Hindlimb muscle (tissue), 1 donor: Measurements from ENCODE around the gene GGNBP2. TPM values are rescaled to one million over a fixed set of nuclear protein-coding genes. Genes with fewer than 3 reads are reported as not detected.
A peak's percentile ranks its signal among the peaks of the same experiment; 100 is the strongest.
"Not testable (repeated sequence)": the region's sequence is repeated elsewhere in the genome, so short reads cannot be mapped to it uniquely, and the experiment has no call there.

ENCODE experiments used
- DNase-seq: peaks from one replicate; pipeline ENCODE4 v3.0.0-alpha.2; 2013
- polyA plus RNA-seq: library from polyadenylated mRNA; unstranded; fragments of 120-200 nt; gene quantifications from one replicate; pipeline ENCODE4 v1.2.1, GENCODE V29; 2013; ENCODE audit not compliant: insufficient read length

GGNBP2 gene
- polyA plus RNA-seq, 1 donor: 62.4 TPM

DNA sequence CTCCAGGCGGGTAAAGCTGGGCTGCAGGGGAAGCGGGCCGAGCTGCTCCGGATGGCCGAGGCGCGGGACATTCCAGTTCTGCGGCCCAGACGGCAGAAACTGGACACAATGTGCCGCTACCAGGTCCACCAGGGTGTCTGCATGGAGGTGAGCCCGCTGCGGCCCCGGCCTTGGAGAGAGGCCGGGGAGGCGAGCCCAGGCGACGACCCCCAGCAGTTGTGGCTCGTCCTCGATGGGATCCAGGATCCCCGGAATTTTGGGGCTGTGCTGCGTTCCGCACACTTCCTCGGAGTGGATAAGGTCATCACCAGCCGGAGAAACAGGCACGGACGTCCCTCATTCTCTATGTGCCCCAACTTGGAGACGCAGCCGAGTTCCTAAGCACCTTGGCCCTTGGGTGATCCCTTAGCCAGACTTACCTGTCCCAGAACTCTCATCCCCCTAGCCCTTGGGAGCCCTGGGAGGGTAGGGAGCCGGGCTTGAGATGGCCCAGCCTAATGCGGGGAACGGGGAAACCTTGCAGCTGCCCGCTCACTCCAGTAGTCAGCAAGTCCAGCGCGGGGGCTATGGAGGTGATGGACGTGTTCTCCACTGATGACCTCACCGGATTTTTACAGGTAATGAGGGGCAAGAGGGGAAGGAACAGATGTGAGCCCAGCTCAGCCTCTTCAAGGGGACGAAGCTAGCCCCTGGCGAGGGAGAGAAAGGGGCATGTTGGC is 57.5 kb downstream of the GGNBP2 start:
- DNase-seq: no peak

GRCh38 chr17:36602924-36603384 is 58.2 kb downstream of the GGNBP2 start:
- DNase-seq: peak; percentile 22

- not testable (repeated sequence) for DNase-seq
These were observed 60.3 kb downstream of the GGNBP2 start for GRCh38 chr17:36605028-36605427.

- no peak for DNase-seq
These were observed 63.6 kb downstream of the GGNBP2 start for GRCh38 chr17:36608280-36608679.

DNA sequence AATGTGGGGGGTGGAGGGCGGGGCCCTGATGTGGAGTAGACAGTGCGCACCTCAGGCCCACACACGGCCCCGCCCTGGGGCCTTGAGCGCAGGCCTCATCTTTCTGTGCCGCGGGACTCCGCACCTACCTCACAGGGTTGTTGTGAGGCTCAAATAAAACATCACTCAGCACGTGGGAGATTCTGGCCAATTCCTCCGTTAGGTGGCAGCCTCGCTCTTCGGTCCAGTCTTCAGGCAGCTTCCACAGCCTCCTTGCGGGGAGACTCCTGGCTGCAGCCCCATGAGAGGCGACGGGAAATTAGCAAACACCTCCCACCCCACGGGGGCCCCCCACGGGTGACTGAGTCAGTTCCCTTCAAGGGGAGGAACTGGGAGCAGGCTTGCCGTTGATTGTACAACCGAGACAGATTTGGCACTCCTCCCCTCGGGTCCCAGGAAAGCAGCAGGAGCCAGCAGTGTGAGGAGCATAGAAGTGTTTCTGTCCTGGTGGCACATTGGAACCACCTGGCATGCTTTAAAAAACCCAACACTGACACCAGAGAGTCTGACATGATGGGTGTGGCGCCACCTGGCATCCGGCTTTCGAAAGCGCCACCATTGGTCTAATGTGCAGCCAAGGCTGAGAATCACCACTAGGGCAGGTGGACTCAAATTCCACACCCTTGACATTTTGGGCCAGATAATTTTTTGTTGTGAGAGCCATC is 64.2 kb downstream of the GGNBP2 start:
- DNase-seq: peak; percentile 35

GRCh38 chr17:36609498-36609862 is 64.8 kb downstream of the GGNBP2 start:
- no peak for DNase-seq

GRCh38 chr17:36610474-36610873 is 65.8 kb downstream of the GGNBP2 start:
- no peak for DNase-seq

DNA sequence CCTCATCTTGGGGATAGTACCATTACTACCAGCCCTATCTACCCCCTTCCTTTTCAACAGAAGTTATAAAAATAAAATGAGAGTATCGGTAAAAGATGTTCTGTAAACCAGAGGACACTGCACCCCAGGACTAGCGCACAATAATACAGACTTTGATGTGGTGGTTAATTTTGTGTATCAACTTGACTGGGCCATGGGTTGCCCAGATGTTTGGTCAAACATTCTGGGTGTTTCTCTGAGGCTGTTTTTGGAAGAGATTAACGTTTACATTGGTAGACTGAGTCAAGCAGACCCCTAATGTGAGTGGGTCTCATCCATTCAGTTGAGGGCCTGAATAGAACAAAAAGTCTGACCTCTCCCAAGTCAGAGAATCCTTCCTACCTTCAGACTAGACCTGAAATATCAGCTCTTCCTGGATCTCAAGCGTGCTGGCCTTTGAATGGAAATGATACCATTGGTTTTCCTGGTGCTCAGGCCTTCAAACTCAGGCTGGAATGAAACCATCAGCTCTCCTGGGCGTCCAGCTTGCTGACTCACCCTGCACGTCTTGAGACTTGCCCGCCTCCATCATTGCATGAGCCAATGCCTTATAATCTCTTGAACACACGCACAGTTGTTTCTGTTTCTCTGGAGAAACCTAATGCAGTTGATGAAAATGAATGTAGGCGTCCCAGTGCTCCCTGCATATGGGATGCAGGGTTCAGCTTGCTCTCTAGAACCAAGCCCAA is 66.8 kb downstream of the GGNBP2 start:
- DNase-seq: peak; percentile 20

DNA sequence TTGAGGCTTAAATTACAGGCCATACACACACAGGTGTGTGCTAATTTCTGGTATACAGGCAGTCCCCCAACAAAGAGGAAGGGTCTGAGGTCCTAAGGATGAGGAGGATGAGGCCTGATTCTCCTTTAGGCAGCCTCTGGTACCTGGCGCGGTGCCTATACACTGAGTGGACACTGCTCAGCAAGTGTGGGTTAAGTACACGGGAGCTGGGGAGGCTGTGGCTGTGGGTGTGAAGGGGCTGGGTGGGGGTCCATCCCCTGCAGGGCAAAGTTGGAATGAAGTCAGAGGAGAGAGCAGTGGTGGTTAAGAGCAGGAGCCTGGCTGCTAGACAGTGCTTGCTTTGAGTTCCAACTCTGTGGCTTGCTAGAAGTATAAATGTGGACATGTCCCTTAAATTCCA is 67.6 kb downstream of the GGNBP2 start:
- DNase-seq: no peak

DNA sequence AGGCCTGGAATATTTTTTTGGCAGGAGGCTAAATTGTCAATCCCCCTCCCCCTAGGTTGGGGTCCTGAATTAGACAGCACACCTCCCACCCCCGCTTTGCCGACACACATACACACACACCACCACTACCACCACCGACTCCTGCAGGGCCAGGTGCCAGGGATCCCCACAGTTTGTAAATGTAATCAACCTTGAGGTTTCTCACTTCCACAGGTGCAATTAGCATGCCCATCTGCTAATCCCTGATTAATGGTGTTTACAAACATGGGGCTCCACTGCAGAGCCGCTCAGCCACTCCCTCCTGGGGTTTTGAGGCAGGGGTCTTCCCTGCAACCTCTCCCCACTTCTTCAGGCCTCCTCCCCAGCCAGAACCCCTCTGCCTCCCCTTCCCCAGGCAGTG is 68.4 kb downstream of the GGNBP2 start:
- no peak for DNase-seq

GRCh38 chr17:36614081-36614480 is 69.4 kb downstream of the GGNBP2 start:
- DNase-seq: no peak

DNA sequence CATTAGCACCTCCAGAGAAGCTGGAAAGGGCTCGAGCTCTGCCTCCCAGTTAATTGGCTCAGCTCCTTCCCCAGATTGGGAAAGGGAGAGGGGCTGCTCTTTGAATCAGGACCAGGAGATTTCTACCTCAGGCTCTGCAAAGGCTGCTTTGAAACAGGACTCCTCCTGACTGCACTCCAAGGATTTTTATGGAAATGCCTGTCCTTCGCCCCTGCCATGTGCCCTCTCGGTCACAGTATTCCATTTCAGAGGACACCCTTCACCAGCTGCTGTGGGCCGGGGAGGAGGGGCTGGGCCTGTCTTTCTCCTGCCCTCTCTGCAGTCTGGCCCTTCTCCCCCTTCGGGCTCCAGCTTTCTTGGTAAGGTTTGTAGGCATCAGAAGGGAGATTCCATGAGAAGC is 70.2 kb downstream of the GGNBP2 start:
- DNase-seq: no peak

GRCh38 chr17:36616061-36617029 is 71.6 kb downstream of the GGNBP2 start:
- no peak for DNase-seq

GRCh38 chr17:36617773-36618172 is 73.1 kb downstream of the GGNBP2 start:
- DNase-seq: no peak

- no peak for DNase-seq
These were observed 78.6 kb downstream of the GGNBP2 start for GRCh38 chr17:36623281-36623680.

DNA sequence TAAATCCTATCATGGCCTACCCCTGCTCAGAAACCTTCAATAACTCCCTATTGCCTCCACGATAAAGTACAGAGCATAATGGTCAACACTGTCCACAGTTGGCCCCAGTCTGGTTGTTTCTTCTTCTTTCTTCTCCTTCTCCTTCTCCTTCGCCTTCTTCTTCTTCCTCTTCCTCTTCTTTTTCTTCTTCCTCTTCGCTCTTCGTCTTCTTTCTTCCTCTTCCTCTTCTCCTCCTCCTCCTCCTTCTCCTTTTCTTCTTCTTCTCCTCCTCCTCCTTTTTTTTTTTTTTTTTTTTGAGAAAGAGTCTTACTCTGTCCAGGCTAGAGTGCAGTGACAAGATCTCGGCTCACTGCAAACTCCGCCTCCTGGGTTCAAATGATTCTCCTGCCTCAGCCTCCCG is 80.5 kb downstream of the GGNBP2 start:
- DNase-seq: no peak

DNA sequence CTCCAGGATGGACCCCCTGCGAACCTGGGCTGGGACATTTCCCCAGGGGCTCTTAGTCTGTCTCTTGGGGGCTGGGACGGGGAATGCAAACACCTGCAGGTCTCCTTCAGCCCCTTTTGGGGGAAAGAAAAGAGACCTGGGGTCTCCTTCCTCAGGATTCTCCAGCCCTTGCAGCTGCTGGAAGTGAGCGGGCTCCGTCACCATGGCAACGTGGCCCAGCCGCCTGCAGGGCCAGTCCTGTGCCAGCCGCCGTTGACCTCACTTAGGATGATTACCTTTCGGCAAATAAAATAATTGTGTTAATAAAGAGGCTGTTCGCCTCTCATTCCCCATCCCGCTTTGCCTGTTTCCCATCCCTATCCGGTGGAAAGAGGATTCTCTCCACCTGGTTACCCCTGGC is 82.4 kb downstream of the GGNBP2 start:
- DNase-seq: no peak

GRCh38 chr17:36628576-36628975 is 83.9 kb downstream of the GGNBP2 start:
- DNase-seq: no peak

DNA sequence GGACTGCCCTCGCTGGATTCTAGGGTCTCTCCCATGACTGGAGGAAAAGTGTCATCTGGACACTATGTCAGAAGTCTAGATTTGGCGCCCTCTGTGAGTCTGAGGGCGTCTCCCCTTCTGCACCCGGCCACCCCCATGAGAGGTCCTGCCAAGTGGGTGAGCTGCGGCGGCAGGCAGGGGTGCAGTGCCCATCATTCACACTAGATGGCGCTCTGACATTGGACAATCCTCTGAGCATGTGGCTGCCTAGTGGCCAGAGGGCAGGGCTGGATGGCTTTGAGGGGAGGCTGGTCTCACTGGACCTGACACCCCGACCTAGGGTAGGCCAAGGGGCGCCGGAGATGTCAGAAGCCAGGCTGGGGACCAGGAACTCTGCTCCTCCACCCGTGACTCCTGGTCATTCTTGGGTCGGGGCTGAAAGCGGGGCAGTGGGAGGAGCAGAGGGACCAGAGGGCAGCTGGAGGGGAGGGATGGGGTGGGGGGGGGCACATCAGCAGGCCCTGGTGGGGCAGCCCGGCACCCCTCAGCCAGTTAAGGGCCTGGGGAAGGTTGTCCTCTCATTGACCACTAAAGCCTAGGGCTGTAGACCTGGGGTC is 84.6 kb downstream of the GGNBP2 start:
- peak; percentile 68 for DNase-seq

- DNase-seq: no peak
These were observed 85.3 kb downstream of the GGNBP2 start for GRCh38 chr17:36629970-36630502.

- no peak for DNase-seq
These were observed 86.3 kb downstream of the GGNBP2 start for GRCh38 chr17:36631022-36631421.
